CD14-positive monocyte (primary cell): Measurements from ENCODE around the gene AWAT1. TPM values are rescaled to one million over a fixed set of nuclear protein-coding genes. Genes with fewer than 3 reads are reported as not detected.

ENCODE experiments used
- DNase-seq, 3 donors: peaks; one replicate each; pipeline ENCODE4 v3.0.0-alpha.2; 2011 to 2022
- H2AFZ ChIP-seq: 2 replicates; pipeline ENCODE4 v1.6.0; 2012; ENCODE audit warnings: mild to moderate bottlenecking, low read depth, low read length, inconsistent platforms; ENCODE audit not compliant: insufficient read depth, poor library complexity, severe bottlenecking
- H3K27ac ChIP-seq, 2 donors: 1 replicate in 1 of 2; 2 replicates in 1 of 2; pipeline ENCODE4 v1.5.1; 2012 to 2013; ENCODE audit warnings: low read length in 2 of 2, control low read depth in 1 of 2, inconsistent platforms in 1 of 2, low read depth in 1 of 2, mild to moderate bottlenecking in 1 of 2
- H3K27me3 ChIP-seq, 2 donors: one replicate each; pipeline versions ENCODE4 v1.6.0 to v1.6.1; 2011 to 2013; ENCODE audit warnings: low read length in 2 of 2; ENCODE audit not compliant: control insufficient read depth in 2 of 2, insufficient read depth in 2 of 2
- H3K36me3 ChIP-seq, 2 donors: replicated peaks in 1 of 2; 1 replicate in 1 of 2; 2 replicates in 1 of 2; pipeline versions ENCODE4 v1.5.1 to v1.6.1; 2012 to 2013; ENCODE audit warnings: low read length in 2 of 2, control low read depth in 1 of 2, inconsistent platforms in 1 of 2, mild to moderate bottlenecking in 1 of 2; ENCODE audit not compliant: insufficient read depth in 2 of 2, control insufficient read depth in 1 of 2
- H3K4me1 ChIP-seq, 2 donors: 1 replicate in 1 of 2; 2 replicates in 1 of 2; pipeline versions ENCODE4 v1.5.1 to v1.6.1; 2012 to 2013; ENCODE audit warnings: low read length in 2 of 2, control low read depth in 1 of 2, inconsistent platforms in 1 of 2, mild to moderate bottlenecking in 1 of 2, moderate library complexity in 1 of 2; ENCODE audit not compliant: insufficient read depth in 2 of 2, control insufficient read depth in 1 of 2
- H3K4me2 ChIP-seq: replicated peaks from 2 replicates; pipeline ENCODE3; 2012; ENCODE audit warnings: low read length, moderate library complexity, mild to moderate bottlenecking; ENCODE audit not compliant: poor library complexity, severe bottlenecking; ENCODE audit errors: extremely low read depth
- H3K4me3 ChIP-seq, 3 experiments: fragments of 200-600 bp in 1 of 3; sonication (generic) in 1 of 3; replicated peaks in 1 of 3; 1 replicate in 2 of 3; 2 replicates in 1 of 3; pipeline ENCODE4 v1.5.1; 2011 to 2013; ENCODE audit warnings: low read length in 3 of 3, mild to moderate bottlenecking in 3 of 3, control low read depth in 2 of 3, low read depth in 2 of 3, inconsistent platforms in 1 of 3, moderate library complexity in 1 of 3
- H3K79me2 ChIP-seq: 2 replicates; pipeline ENCODE4 v1.6.0; 2012; ENCODE audit warnings: mild to moderate bottlenecking, control low read depth, inconsistent platforms, low read length, moderate library complexity; ENCODE audit not compliant: insufficient read depth
- H3K9ac ChIP-seq: 2 replicates; pipeline ENCODE4 v1.6.0; 2017; ENCODE audit warnings: low read length, mild to moderate bottlenecking; ENCODE audit not compliant: insufficient read depth, poor library complexity, severe bottlenecking
- H3K9me3 ChIP-seq, 2 donors: replicated peaks in 1 of 2; 1 replicate in 1 of 2; 2 replicates in 1 of 2; pipeline versions ENCODE4 v1.5.1 to v1.6.1; 2012 to 2013; ENCODE audit warnings: low read length in 2 of 2, control low read depth in 1 of 2; ENCODE audit not compliant: control insufficient read depth in 1 of 2, insufficient read depth in 1 of 2
- H4K20me1 ChIP-seq: 2 replicates; pipeline ENCODE4 v1.6.0; 2012; ENCODE audit warnings: mild to moderate bottlenecking, low read length, control low read depth, moderate library complexity; ENCODE audit not compliant: insufficient read depth
- H3K27ac Mint-ChIP-seq, 7 donors: one replicate each; pipeline ENCODE4 v1.8.0; 2020; ENCODE audit warnings: mild to moderate bottlenecking in 7 of 7, mixed read lengths in 7 of 7, moderate library complexity in 6 of 7, inconsistent platforms in 2 of 7
- H3K27me3 Mint-ChIP-seq, 3 donors: one replicate each; pipeline ENCODE4 v1.8.0; 2021 to 2022; ENCODE audit warnings: low read depth in 3 of 3, mild to moderate bottlenecking in 3 of 3, mixed read lengths in 3 of 3, moderate library complexity in 3 of 3, inconsistent platforms in 1 of 3
- H3K36me3 Mint-ChIP-seq, 2 donors: one replicate each; pipeline ENCODE4 v1.8.0; 2020; ENCODE audit warnings: mixed read lengths in 2 of 2, inconsistent platforms in 1 of 2, mild to moderate bottlenecking in 1 of 2
- H3K4me1 Mint-ChIP-seq: one replicate; pipeline ENCODE4 v1.8.0; 2020; ENCODE audit warnings: mild to moderate bottlenecking, mixed read lengths
- H3K4me3 Mint-ChIP-seq, 2 donors: one replicate each; pipeline ENCODE4 v1.8.0; 2020; ENCODE audit warnings: mild to moderate bottlenecking in 2 of 2, mixed read lengths in 2 of 2, moderate library complexity in 1 of 2
- H3K9me3 Mint-ChIP-seq, 7 donors: one replicate each; pipeline ENCODE4 v1.8.0; 2020 to 2022; ENCODE audit warnings: mixed read lengths in 7 of 7, mild to moderate bottlenecking in 6 of 7, moderate library complexity in 6 of 7, inconsistent platforms in 2 of 7
- WGBS: methylation state at CpG from one replicate; pipeline ENCODE4 v1.1.5; 2013; ENCODE audit warnings: missing lambda C conversion rate; ENCODE audit not compliant: insufficient coverage; 5-methylcytosine and 5-hydroxymethylcytosine counted together
- intact Hi-C, 2 donors: fragments of 100-400 bp; cut with micrococcal nuclease; formaldehyde crosslinking; loops; one replicate each; pipeline versions ENCODE4 v1.15.0 to v1.15.1; 2023
- polyA minus RNA-seq: library from RNA; depleted of rRNA, polyadenylated mRNA; stranded (reverse); fragments of >200 nt; gene quantifications from 2 replicates; pipeline ENCODE4 v1.2.3, GENCODE V29; 2012
- polyA plus RNA-seq, 3 donors: library from polyadenylated mRNA; depleted of rRNA in 1 of 3; unstranded in 2 of 3; stranded (reverse) in 1 of 3; fragments of 300-500 nt in 2 of 3; fragments of >200 nt in 1 of 3; fragmentation: Illumina TruSeq in 2 of 3; gene quantifications; 1 replicate in 2 of 3; 2 replicates in 1 of 3; pipeline ENCODE4 v1.2.3, GENCODE V29; 2012 to 2021
- total RNA-seq, 12 experiments: library from RNA in 1 of 12; stranded (reverse) in 1 of 12; fragments of 120-200 nt in 1 of 12; gene quantifications; one replicate each; pipeline ENCODE4 v1.2.4 and lab custom pipeline; 2013 to 2026; ENCODE audit warnings: mixed read lengths in 6 of 12, inconsistent platforms in 1 of 12
- TF ChIP-seq, protein P1 (sequence below): fragments of 200-600 bp; IDR thresholded peaks from one replicate; pipeline ENCODE4 v1.8.0; 2022; ENCODE audit warnings: antibody characterized with exemption, mild to moderate bottlenecking

The AWAT1 gene
- total RNA-seq (2013) = not detected
- polyA plus RNA-seq = not detected
- not detected in 2 replicates for polyA minus RNA-seq
- 0 to 0.15 (median 0) reads per million in 11 experiments for total RNA-seq (lab: John Stamatoyannopoulos, UW)

DNA sequence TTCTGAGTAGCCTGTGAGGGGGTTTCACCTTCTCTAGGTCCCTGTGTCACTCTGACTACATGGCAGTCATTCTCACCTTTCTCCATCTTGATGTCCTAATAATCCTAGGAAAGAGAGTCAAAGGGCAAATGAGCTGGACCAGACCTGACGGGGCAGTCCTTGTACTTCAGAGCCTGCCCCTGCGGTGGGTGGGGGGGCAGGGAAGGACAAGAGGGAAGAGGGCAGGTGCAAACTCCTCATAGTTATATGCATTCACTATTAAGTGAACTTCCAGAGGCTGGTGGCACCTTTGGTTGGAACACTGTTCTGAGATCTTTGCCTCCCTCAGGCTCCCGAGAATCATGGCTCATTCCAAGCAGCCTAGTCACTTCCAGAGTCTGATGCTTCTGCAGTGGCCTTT lies at the start of gene AWAT1:
TSS of gene AWAT1 (plus strand) at position 301 of the 400 bp plus-strand sequence. CDS start at position 342, 41 bp downstream.
- H3K9me3 ChIP-seq = no peaks in the 10 kb centered on the region
- no CpG with 5 or more reads among the region's 3 CpGs for WGBS

DNA sequence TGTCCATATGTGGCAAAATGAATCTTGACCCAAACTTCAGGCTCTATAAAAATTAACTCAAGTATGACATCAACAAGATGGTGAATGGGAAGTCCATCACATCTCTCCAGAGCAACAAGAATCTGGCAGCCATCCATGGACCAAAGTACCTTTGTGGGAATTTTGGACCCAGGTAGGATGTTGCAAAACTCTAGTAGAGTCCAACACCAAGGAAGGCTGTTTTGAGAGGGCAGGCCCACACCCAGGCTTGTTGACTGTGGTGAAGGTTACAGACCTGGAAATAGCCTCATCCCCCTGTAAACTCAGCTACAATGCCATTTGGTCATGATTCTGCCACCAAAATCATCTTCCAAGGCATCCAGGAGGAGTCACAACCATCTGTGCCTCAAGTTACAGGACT lies 44.2 kb upstream of the AWAT1 start:
- Mint-ChIP-seq H3K27ac (no peak overlapping the region), H3K36me3 (no peaks in the 10 kb centered on the region)
- DNase-seq = no peak

More for the DNA sequence above, at the start of gene AWAT1:
- Histone ChIP-seq H3K79me2 (no peaks in the 10 kb centered on the region), H3K4me1 (no peaks in the 10 kb centered on the region), H3K9ac (no peak within 1 kb of the TSS), H3K27ac (no peak within 1 kb of the TSS), H2AFZ (no peak within 1 kb of the TSS), H3K36me3 (no peaks in the 10 kb centered on the region), H3K27me3 (no peaks in the 10 kb centered on the region), H3K4me3 (no peak within 1 kb of the TSS), H4K20me1 (no peaks in the 10 kb centered on the region), H3K4me2 (no peak within 1 kb of the TSS)
- Mint-ChIP-seq H3K27ac (no peak within 1 kb of the TSS), H3K36me3 (no peaks in the 10 kb centered on the region), H3K27me3 (no peaks in the 10 kb centered on the region), H3K4me3 (no peak within 1 kb of the TSS), H3K4me1 (peaks cover 2% of the 10 kb centered on the region), H3K9me3 (peaks cover 0 to 2% (median 0%) of the 10 kb centered on the region in 7 donors)
- DNase-seq = no peak
- TF ChIP-seq, protein P1, sequence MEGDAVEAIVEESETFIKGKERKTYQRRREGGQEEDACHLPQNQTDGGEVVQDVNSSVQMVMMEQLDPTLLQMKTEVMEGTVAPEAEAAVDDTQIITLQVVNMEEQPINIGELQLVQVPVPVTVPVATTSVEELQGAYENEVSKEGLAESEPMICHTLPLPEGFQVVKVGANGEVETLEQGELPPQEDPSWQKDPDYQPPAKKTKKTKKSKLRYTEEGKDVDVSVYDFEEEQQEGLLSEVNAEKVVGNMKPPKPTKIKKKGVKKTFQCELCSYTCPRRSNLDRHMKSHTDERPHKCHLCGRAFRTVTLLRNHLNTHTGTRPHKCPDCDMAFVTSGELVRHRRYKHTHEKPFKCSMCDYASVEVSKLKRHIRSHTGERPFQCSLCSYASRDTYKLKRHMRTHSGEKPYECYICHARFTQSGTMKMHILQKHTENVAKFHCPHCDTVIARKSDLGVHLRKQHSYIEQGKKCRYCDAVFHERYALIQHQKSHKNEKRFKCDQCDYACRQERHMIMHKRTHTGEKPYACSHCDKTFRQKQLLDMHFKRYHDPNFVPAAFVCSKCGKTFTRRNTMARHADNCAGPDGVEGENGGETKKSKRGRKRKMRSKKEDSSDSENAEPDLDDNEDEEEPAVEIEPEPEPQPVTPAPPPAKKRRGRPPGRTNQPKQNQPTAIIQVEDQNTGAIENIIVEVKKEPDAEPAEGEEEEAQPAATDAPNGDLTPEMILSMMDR = no peak
- intact Hi-C loops = no loop called here

More for the DNA sequence above, 44.2 kb upstream of the AWAT1 start:
- Histone ChIP-seq H3K36me3 (no peaks in the 10 kb centered on the region), H3K27ac (no peak overlapping the region), H3K79me2 (no peaks in the 10 kb centered on the region), H2AFZ (no peak overlapping the region), H3K4me2 (no peak overlapping the region), H3K4me3 (no peak overlapping the region), H4K20me1 (no peaks in the 10 kb centered on the region), H3K9me3 (peaks cover 0 to 6% of the 10 kb centered on the region in 2 donors), H3K27me3 (no peaks in the 10 kb centered on the region), H3K9ac (no peak overlapping the region), H3K4me1 (no peaks in the 10 kb centered on the region)
- intact Hi-C loops = no loop called here
- peaks cover 3 to 13% (median 6%) of the 10 kb centered on the region in 7 donors for H3K9me3 Mint-ChIP-seq
- H3K4me3 Mint-ChIP-seq = no peak overlapping the region
- TF ChIP-seq, protein P1 = no peak
- H3K4me1 Mint-ChIP-seq = no peaks in the 10 kb centered on the region
- H3K27me3 Mint-ChIP-seq = peaks cover 0 to 2% (median 0%) of the 10 kb centered on the region in 3 donors
